GM12865 (cell line): ENCODE measurements around the gene YTHDC1.

Source experiments
- DNase-seq: peaks from one replicate; pipeline ENCODE4 v3.0.0; 2010; ENCODE audit warnings: low read depth
- H3K4me3 ChIP-seq: 2 replicates; pipeline ENCODE4 v1.5.1; 2011; ENCODE audit warnings: mild to moderate bottlenecking, low read depth, low read length, control low read depth
- TF ChIP-seq, protein P1 (sequence below): IDR thresholded peaks from 2 replicates; pipeline ENCODE4 v1.5.1; 2011; ENCODE audit warnings: low read length, control low read depth, low read depth, inconsistent platforms; ENCODE audit not compliant: insufficient read depth; ENCODE audit errors: missing control alignments

Gene YTHDC1

DNA sequence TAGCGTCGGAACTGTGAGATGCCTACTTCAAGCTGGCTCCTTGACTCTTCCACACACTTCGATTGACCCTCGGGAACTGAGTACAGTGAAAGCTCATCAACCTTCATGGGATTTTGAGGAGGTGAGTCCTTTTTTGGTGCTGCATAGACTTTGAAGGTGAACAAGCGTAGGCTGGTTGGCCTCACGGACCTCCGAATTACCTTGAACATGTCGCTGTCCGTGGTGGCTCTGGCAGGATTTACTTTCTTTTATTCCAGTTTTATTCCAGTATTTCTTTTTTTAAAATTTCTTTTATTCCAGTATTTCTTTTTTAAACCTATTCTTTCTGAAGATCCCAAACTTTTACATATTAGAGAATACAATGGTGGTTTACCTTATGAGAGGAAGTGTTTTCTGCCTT, 45.2 kb downstream of the YTHDC1 start:
- no peak for DNase-seq
- TF ChIP-seq, protein P1, sequence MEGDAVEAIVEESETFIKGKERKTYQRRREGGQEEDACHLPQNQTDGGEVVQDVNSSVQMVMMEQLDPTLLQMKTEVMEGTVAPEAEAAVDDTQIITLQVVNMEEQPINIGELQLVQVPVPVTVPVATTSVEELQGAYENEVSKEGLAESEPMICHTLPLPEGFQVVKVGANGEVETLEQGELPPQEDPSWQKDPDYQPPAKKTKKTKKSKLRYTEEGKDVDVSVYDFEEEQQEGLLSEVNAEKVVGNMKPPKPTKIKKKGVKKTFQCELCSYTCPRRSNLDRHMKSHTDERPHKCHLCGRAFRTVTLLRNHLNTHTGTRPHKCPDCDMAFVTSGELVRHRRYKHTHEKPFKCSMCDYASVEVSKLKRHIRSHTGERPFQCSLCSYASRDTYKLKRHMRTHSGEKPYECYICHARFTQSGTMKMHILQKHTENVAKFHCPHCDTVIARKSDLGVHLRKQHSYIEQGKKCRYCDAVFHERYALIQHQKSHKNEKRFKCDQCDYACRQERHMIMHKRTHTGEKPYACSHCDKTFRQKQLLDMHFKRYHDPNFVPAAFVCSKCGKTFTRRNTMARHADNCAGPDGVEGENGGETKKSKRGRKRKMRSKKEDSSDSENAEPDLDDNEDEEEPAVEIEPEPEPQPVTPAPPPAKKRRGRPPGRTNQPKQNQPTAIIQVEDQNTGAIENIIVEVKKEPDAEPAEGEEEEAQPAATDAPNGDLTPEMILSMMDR: no peak
- H3K4me3 ChIP-seq: no peak overlapping the region

DNA sequence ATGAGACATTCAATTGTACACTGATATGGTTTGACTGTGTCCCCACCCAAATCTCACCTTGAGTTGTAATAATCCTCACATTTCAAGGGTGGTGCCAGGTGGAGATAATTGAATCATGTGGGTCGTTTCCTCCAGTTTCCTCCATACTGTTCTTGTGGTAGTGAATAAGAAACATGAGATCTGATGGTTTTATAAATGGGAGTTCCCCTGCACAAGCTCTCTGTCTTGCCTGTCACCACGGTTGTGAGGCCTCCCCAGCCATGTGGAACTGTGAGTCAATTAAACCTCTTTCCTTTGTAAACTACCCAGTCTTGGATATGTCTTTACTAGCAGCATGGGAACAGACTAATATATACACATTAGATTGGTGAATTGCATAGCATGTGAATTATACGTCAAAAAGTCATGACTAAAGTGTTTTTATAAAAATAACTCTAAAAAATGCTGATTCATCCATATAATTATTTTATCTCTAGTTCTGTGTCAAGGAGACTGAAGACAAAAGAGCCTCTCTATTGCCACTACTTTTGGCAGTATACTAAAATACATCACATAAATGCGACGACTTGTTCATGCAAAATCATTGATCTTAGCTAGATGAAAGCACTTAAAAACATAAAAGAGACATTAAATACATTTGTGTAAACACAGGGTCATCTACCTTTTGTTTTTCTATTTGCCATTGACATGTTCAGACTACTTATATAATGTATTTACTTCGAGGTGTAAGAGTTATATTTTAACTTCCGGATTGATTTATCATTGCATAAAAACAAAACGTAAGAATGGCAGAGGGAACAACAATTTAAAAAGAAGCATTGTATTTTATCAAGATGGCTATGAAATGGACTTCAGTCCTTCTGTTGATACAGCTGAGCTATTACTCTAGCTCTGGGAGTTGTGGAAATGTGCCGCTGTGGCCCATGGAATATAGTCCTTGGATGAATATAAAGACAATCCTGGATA, 50.1 kb downstream of the YTHDC1 start:
- TF ChIP-seq, protein P1: no peak

DNA sequence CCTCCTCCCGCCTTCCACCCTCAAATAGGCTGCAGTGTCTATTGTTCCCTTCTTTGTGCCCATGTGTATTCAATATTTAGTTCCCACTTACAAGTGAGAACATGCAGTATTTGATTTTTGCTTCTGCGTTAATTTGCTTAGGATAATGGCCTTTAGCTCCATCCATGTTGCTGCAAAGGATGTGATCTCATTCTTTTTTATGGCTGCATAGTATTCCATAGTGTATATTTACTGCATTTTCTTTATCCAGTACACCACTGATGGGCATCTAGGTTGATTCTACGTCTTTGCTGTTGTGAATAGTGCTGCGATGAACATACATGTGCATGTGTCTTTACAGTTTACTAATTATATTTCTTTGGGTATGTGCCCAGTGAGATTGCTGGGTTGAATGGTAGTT, 52.8 kb downstream of the YTHDC1 start:
- H3K4me3 ChIP-seq: no peak overlapping the region
- TF ChIP-seq, protein P1: no peak

More for the DNA sequence above, 50.1 kb downstream of the YTHDC1 start:
- no peak overlapping the region for H3K4me3 ChIP-seq
- no peak for DNase-seq

DNA sequence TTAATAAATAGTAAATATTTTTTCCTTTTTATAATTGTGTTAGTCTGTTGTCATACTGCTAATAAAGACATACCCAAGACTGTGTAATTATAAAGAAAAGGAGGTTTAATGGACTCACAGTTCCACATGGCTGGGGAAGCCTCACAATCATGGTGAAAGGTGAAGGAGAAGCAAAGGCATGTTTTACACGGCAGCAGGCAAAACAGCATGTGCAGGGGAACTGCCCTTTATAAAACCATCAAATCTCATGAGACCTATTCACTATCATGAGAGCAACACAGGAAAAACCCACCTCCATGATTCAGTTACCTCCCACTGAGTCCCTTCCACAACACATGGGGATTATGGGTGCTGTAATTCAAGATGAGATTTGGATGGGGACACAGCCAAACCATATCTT, 58.6 kb downstream of the YTHDC1 start:
- no peak overlapping the region for H3K4me3 ChIP-seq
- TF ChIP-seq, protein P1: no peak
- no peak for DNase-seq

More for the DNA sequence above, 52.8 kb downstream of the YTHDC1 start:
- no peak for DNase-seq

DNA sequence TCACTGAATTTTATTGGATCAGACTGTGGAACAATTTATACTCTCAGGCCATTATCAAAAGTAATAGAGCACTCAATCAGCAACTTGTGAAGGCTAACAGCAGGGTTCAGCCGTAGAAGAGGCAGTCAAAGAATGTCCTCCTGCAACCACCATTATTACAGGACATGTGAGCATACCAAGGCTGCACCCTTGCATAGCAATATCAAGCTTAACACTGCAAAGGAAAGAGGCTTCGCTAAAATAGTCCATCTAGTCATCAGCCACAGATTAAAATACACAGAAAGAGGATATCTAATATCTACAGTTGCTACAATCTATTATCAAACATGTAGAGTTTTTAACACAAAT, 61.5 kb downstream of the YTHDC1 start:
- no peak overlapping the region for H3K4me3 ChIP-seq
- TF ChIP-seq, protein P1: no peak
- no peak for DNase-seq

DNA sequence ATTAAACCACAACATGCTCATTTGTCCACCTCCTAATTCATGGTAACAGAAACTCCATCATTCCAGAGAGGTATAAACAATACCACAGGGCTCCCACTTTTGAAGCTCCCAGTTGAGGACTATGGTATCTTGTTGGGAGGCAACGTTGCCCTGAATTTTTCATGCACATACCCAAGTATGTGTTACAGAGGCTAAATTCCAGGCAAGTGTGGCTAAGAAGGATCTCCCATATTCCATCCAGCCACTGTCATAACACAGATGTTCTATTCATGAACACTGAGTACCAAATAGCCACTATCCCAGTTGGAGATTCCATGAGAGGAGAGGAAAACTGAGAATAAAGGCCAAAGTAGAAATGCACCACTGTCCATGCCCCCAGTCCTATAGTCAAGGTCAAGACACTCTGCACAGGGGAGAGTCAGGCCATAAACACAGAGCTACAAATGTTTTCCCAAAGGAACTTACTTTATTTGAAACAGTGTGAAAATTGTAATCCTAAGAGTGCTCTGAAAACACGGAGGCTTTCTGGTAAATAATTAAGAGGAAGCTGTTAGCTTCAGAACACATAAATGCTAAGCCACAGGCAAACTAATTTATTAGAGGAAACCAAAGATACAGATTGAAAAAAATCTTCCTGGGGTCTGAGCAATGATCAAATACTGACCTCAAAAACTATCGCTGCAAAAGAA, 62.0 kb downstream of the YTHDC1 start:
- TF ChIP-seq, protein P1: no peak
- no peak for DNase-seq
- no peak overlapping the region for H3K4me3 ChIP-seq
